HEK293 (cell line): ENCODE measurements around the gene CSNK1G1.

Experiments
- CTCF ChIP-seq: fragments of 450-650 bp; formaldehyde crosslinking; IDR thresholded peaks from 2 replicates; pipeline ENCODE4 v1.5.1; 2016; ENCODE audit warnings: missing biosample characterization, missing genetic modification characterization
- MYNN ChIP-seq: fragments of 450-650 bp; formaldehyde crosslinking; IDR thresholded peaks from 2 replicates; pipeline ENCODE4 v1.5.1; 2016; ENCODE audit warnings: missing biosample characterization, missing genetic modification characterization, borderline replicate concordance
- ZNF157 ChIP-seq: fragments of 450-650 bp; formaldehyde crosslinking; IDR thresholded peaks from 2 replicates; pipeline ENCODE4 v1.5.1; 2016; ENCODE audit warnings: missing biosample characterization, missing genetic modification characterization

GRCh38 chr15:64127521-64128270, 228.3 kb downstream of the CSNK1G1 start:
- TF ChIP-seq MYNN (tag by site-specific recombination) (no peak), CTCF (tag by site-specific recombination) (no peak), ZNF157 (no peak)
